K562 (cell line): ENCODE results near the gene OR51V1. TPM values are rescaled to one million over a fixed set of nuclear protein-coding genes. Genes with fewer than 3 reads are reported as not detected.

ENCODE experiments used
- ARID1B ChIP-seq: fragments of 450-650 bp; IDR thresholded peaks from 2 replicates; pipeline ENCODE4 v1.6.1; 2016; ENCODE audit warnings: antibody characterized with exemption, mild to moderate bottlenecking, inconsistent platforms
- ATF1 ChIP-seq, 2 experiments: fragments of 450-650 bp in 1 of 2; IDR thresholded peaks; 2 replicates each; pipeline ENCODE4 v1.6.1; 2016; ENCODE audit warnings: missing compliant biosample characterization in 1 of 2, missing genetic modification characterization in 1 of 2
- BCLAF1 ChIP-seq, 2 experiments: fragments of 450-650 bp in 1 of 2; IDR thresholded peaks; 2 replicates each; pipeline ENCODE4 v1.6.1; 2011 to 2017; ENCODE audit warnings: low read depth in 2 of 2, antibody characterized with exemption in 1 of 2, borderline replicate concordance in 1 of 2, low read length in 1 of 2, mild to moderate bottlenecking in 1 of 2, mixed read lengths in 1 of 2; ENCODE audit not compliant: control insufficient read depth in 1 of 2
- BRD9 ChIP-seq: fragments of 450-650 bp; IDR thresholded peaks from 2 replicates; pipeline ENCODE4 v1.6.1; 2018; ENCODE audit warnings: low read depth; ENCODE audit not compliant: partially characterized antibody
- CBX8 ChIP-seq: fragments of 200-600 bp; sonication (generic); IDR thresholded peaks from 2 replicates; pipeline ENCODE4 v1.6.1; 2012; ENCODE audit warnings: borderline replicate concordance, mixed run types, low read depth, mild to moderate bottlenecking, moderate library complexity, mixed read lengths, low read length, control low read depth, inconsistent platforms; ENCODE audit not compliant: poor library complexity, severe bottlenecking; ENCODE audit errors: extremely low read depth
- GTF2A2 ChIP-seq: IDR thresholded peaks from 2 replicates; pipeline ENCODE4 v1.6.1; 2016; ENCODE audit warnings: mild to moderate bottlenecking, missing genetic modification characterization, missing compliant biosample characterization
- HNRNPH1 ChIP-seq: fragments of 200-400 bp; formaldehyde crosslinking; optimal IDR thresholded peaks from 2 replicates; pipeline ENCODE3; 2017; ENCODE audit warnings: low read depth, mild to moderate bottlenecking, low read length, moderate library complexity
- HSF4 ChIP-seq: fragments of 250-450 bp; sonication (Bioruptor Pico); IDR thresholded peaks from 2 replicates; pipeline ENCODE4 v2.1.2; 2022; ENCODE audit warnings: mild to moderate bottlenecking, moderate library complexity, borderline replicate concordance
- MCM5 ChIP-seq: fragments of 450-650 bp; IDR thresholded peaks from 2 replicates; pipeline ENCODE4 v1.6.1; 2016; ENCODE audit warnings: low read depth
- MEIS2 ChIP-seq: fragments of 450-650 bp; IDR thresholded peaks from 2 replicates; pipeline ENCODE4 v1.6.1; 2014; ENCODE audit warnings: mild to moderate bottlenecking; ENCODE audit not compliant: partially characterized antibody
- NCOR1 ChIP-seq: fragments of 450-650 bp; IDR thresholded peaks from 2 replicates; pipeline ENCODE4 v1.6.1; 2016; ENCODE audit warnings: mild to moderate bottlenecking, moderate library complexity
- NFE2 ChIP-seq: IDR thresholded peaks from 2 replicates; pipeline ENCODE4 v1.6.1; 2014; ENCODE audit warnings: antibody characterized with exemption, low read depth
- SMARCE1 ChIP-seq: fragments of 450-650 bp; IDR thresholded peaks from 2 replicates; pipeline ENCODE4 v1.7.1; 2016; ENCODE audit warnings: mild to moderate bottlenecking
- SRSF7 ChIP-seq: fragments of 200-400 bp; formaldehyde crosslinking; optimal IDR thresholded peaks from 2 replicates; pipeline ENCODE3; 2017; ENCODE audit warnings: mild to moderate bottlenecking, low read depth, low read length
- TCF3 ChIP-seq: sonication (generic); formaldehyde crosslinking; IDR thresholded peaks from 2 replicates; pipeline ENCODE4 v1.4.0; 2020; ENCODE audit warnings: mild to moderate bottlenecking, missing genetic modification reagents
- TCF7L2 ChIP-seq: fragments of 150-350 bp; IDR thresholded peaks from 2 replicates; pipeline ENCODE4 v1.6.1; 2016; ENCODE audit warnings: low read depth, mild to moderate bottlenecking, low read length, moderate library complexity
- TCFL5 ChIP-seq: fragments of 250-450 bp; sonication (Bioruptor Pico); conservative IDR thresholded peaks from 2 replicates; pipeline ENCODE4 v1.6.1; 2021; ENCODE audit warnings: mild to moderate bottlenecking, moderate library complexity, matching md5 sums
- ZBTB2 ChIP-seq: fragments of 450-650 bp; IDR thresholded peaks from 2 replicates; pipeline ENCODE4 v1.6.1; 2016; ENCODE audit warnings: antibody characterized with exemption
- ZC3H11A ChIP-seq: IDR thresholded peaks from 2 replicates; pipeline ENCODE4 v1.6.1; 2012; ENCODE audit warnings: low read depth, low read length, improper control_type of control experiment
- ZNF232 ChIP-seq: sonication (generic); formaldehyde crosslinking; IDR thresholded peaks from 2 replicates; pipeline ENCODE4 v1.8.0; 2022; ENCODE audit warnings: mild to moderate bottlenecking, missing genetic modification reagents
- ZNF507 ChIP-seq: conservative IDR thresholded peaks from 2 replicates; pipeline ENCODE4 v1.6.1; 2017; ENCODE audit warnings: missing genetic modification characterization, missing compliant biosample characterization
- ZNF589 ChIP-seq: fragments of 200-800 bp; sonication (Bioruptor generic); IDR thresholded peaks from 2 replicates; pipeline ENCODE4 v1.6.1; 2016; ENCODE audit warnings: low read depth, missing genetic modification characterization, missing compliant biosample characterization
- ZNF740 ChIP-seq, 3 experiments: fragments of 200-800 bp in 1 of 3; sonication (Bioruptor generic) in 1 of 3; sonication (generic) in 1 of 3; formaldehyde crosslinking in 1 of 3; IDR thresholded peaks; 2 replicates each; pipeline versions ENCODE4 v1.6.1 to v1.8.0; 2016 to 2022; ENCODE audit warnings: mild to moderate bottlenecking in 2 of 3, missing compliant biosample characterization in 2 of 3, missing genetic modification characterization in 2 of 3, missing genetic modification reagents in 1 of 3
- ZNF75A ChIP-seq: fragments of 450-650 bp; formaldehyde crosslinking; IDR thresholded peaks from 2 replicates; pipeline ENCODE4 v1.4.0; 2020; ENCODE audit warnings: mild to moderate bottlenecking
- ZNF766 ChIP-seq: fragments of 200-800 bp; sonication (Bioruptor generic); conservative IDR thresholded peaks from 2 replicates; pipeline ENCODE4 v1.6.1; 2016; ENCODE audit warnings: missing genetic modification characterization, missing compliant biosample characterization
- polyA plus RNA-seq, 8 experiments: library from polyadenylated mRNA; depleted of rRNA in 4 of 8; stranded (reverse) in 5 of 8; unstranded in 3 of 8; fragments of >200 nt; fragmentation: Nextera tagmentation in 2 of 8; fragmentation: Illumina TruSeq in 1 of 8; extraction: Ambion mirVana in 2 of 8; extraction: Trizol in 1 of 8; gene quantifications; 2 replicates each; pipeline versions ENCODE4 v1.2.1 to v1.2.3, GENCODE V29; 2011 to 2014; ENCODE audit warnings: inconsistent platforms in 1 of 8, missing spikeins in 1 of 8
- total RNA-seq, 7 experiments: library from RNA; depleted of rRNA in 6 of 7; stranded (reverse); fragments of >200 nt in 6 of 7; fragmentation: Illumina TruSeq in 2 of 7; extraction: Trizol in 2 of 7; gene quantifications; 2 replicates each; pipeline versions ENCODE4 v1.2.1 to v1.2.3, GENCODE V29; 2011 to 2021; ENCODE audit warnings: low replicate concordance in 1 of 7

The OR51V1 gene
- total and polyA plus RNA-seq, 9 of the 15 experiments (the other 6 are each of a cell fraction or from before 2014, with no cell fraction given): not detected

GRCh38 chr11:5198285-5198684, 2.2 kb downstream of the OR51V1 start (continued):
- no peak for TF ChIP-seq ZC3H11A
- TF ChIP-seq ZNF75A (CRISPR knock-in tag): no peak
- no peak for TF ChIP-seq SMARCE1
- no peak for TF ChIP-seq ZNF740 (CRISPR knock-in tag; IDR thresholded peaks at IDR 0.05)
- TF ChIP-seq ZNF740 (tag; IDR thresholded peaks at IDR 0.05): no peak
- no peak for TF ChIP-seq BRD9
- TF ChIP-seq TCF7L2: no peak
- no peak for TF ChIP-seq TCFL5 (CRISPR knock-in tag)
- no peak for TF ChIP-seq ATF1 (CRISPR knock-in tag; IDR thresholded peaks at IDR 0.05)
- no peak for TF ChIP-seq ATF1 (tag; IDR thresholded peaks at IDR 0.05)
- no peak for TF ChIP-seq ZNF507
- no peak for TF ChIP-seq ZNF232
- peak; percentile 49 for TF ChIP-seq ARID1B
- TF ChIP-seq SRSF7: no peak
- TF ChIP-seq MCM5: no peak
- peak; percentile 55 for TF ChIP-seq TCF3 (CRISPR knock-in tag)
- no peak for TF ChIP-seq NFE2
- no peak for TF ChIP-seq GTF2A2 (tag)
- TF ChIP-seq HSF4: no peak
- no peak for TF ChIP-seq CBX8
- TF ChIP-seq MEIS2: peak; percentile 42
- no peak for TF ChIP-seq BCLAF1 (IDR thresholded peaks at IDR 0.05; ENCODE audit: borderline replicate concordance in 1 of 2, control insufficient read depth in 1 of 2, low read depth in 2 of 2, low read length in 1 of 2)
- no peak for TF ChIP-seq ZNF589 (CRISPR knock-in tag)
- TF ChIP-seq HNRNPH1: no peak
- no peak for TF ChIP-seq ZNF766 (CRISPR knock-in tag)
- TF ChIP-seq ZBTB2: no peak
- TF ChIP-seq NCOR1: 0 out of 2 replicates have a peak, but pooled peaks have one; percentile 17
